22Rv1 (cell line): Measurements from ENCODE around the gene SPINT2.
"Not testable (repeated sequence)": the region's sequence is repeated elsewhere in the genome, so short reads cannot be mapped to it uniquely, and the experiment has no call there.

ENCODE experiments used
- H3K27ac ChIP-seq: fragments of 450-650 bp; 2 replicates; pipeline ENCODE4 v1.5.1; 2017
- CTCF ChIP-seq: fragments of 450-650 bp; IDR thresholded peaks from 2 replicates; pipeline ENCODE4 v1.5.1; 2017; ENCODE audit warnings: mild to moderate bottlenecking
- ZFX ChIP-seq: fragments of 450-650 bp; IDR thresholded peaks from 2 replicates; pipeline ENCODE4 v1.6.1; 2017; ENCODE audit warnings: antibody characterized with exemption, borderline replicate concordance

The SPINT2 gene

GRCh38 chr19:38329651-38330050, 65.3 kb downstream of the SPINT2 start:
- TF ChIP-seq CTCF (no peak), ZFX (no peak)
- H3K27ac ChIP-seq = no peak overlapping the region

- H3K27ac ChIP-seq = no peak overlapping the region
- TF ChIP-seq CTCF (no peak), ZFX (no peak)
These were observed 67.4 kb downstream of the SPINT2 start for GRCh38 chr19:38331728-38332127.

GRCh38 chr19:38333245-38333644, 68.9 kb downstream of the SPINT2 start:
- no peak for TF ChIP-seq ZFX
- no peak for TF ChIP-seq CTCF

GRCh38 chr19:38335949-38336637, 71.7 kb downstream of the SPINT2 start:
- peak overlapping the region; percentile 95 for H3K27ac ChIP-seq
- TF ChIP-seq ZFX (no peak), CTCF (no peak)

More at GRCh38 chr19:38333245-38333644, 68.9 kb downstream of the SPINT2 start:
- H3K27ac ChIP-seq = no peak overlapping the region

GRCh38 chr19:38336638-38337359, 72.4 kb downstream of the SPINT2 start:
- H3K27ac ChIP-seq = peak overlapping the region; percentile 95
- TF ChIP-seq ZFX = no peak
- no peak for TF ChIP-seq CTCF

- TF ChIP-seq ZFX (no peak), CTCF (no peak)
- H3K27ac ChIP-seq = peak overlapping the region; percentile 95
These were observed 72.9 kb downstream of the SPINT2 start for GRCh38 chr19:38337360-38337653.

- H3K27ac ChIP-seq = not testable (repeated sequence)
These were observed 74.6 kb downstream of the SPINT2 start for GRCh38 chr19:38339011-38339410.

GRCh38 chr19:38340927-38341326, 76.6 kb downstream of the SPINT2 start:
- no peak for TF ChIP-seq ZFX
- no peak for TF ChIP-seq CTCF

More at GRCh38 chr19:38340927-38341326, 76.6 kb downstream of the SPINT2 start:
- H3K27ac ChIP-seq = no peak overlapping the region
